ENCODE results near the gene XRN2.

GRCh38 chr20:21395051-21395665 lies 92.0 kb downstream of the XRN2 start:
- no peak for TF ChIP-seq CTCF (IDR thresholded peaks at IDR 0.05)
- TF ChIP-seq EP300 (IDR thresholded peaks at IDR 0.05): no peak
- TF ChIP-seq POLR2AphosphoS5 (IDR thresholded peaks at IDR 0.05): no peak
- TF ChIP-seq POLR2A (IDR thresholded peaks at IDR 0.05): no peak
